Ishikawa (cell line): Measurements from ENCODE around the gene CFAP65.

Experiments used
- CEBPB ChIP-seq: IDR thresholded peaks from 2 replicates; pipeline ENCODE4 v1.6.1; 2012
- CREB1 ChIP-seq: IDR thresholded peaks from 2 replicates; pipeline ENCODE4 v1.6.1; 2012; ENCODE audit warnings: low read depth
- EGR1 ChIP-seq: IDR thresholded peaks from 2 replicates; pipeline ENCODE4 v1.6.1; 2012
- EP300 ChIP-seq: IDR thresholded peaks from 2 replicates; pipeline ENCODE4 v1.6.1; 2012; ENCODE audit warnings: borderline replicate concordance
- FOXM1 ChIP-seq: IDR thresholded peaks from 2 replicates; pipeline ENCODE4 v1.6.1; 2012; ENCODE audit warnings: low read depth, borderline replicate concordance
- NFIC ChIP-seq: IDR thresholded peaks from 2 replicates; pipeline ENCODE4 v1.6.1; 2012
- RAD21 ChIP-seq: IDR thresholded peaks from 2 replicates; pipeline ENCODE4 v1.6.1; 2012; ENCODE audit warnings: low read depth
- TAF1 ChIP-seq: IDR thresholded peaks from 2 replicates; pipeline ENCODE4 v1.6.1; 2012; ENCODE audit warnings: low read depth, mild to moderate bottlenecking
- TCF12 ChIP-seq: IDR thresholded peaks from 2 replicates; pipeline ENCODE4 v1.6.1; 2012; ENCODE audit warnings: low read depth
- TEAD4 ChIP-seq: IDR thresholded peaks from 2 replicates; pipeline ENCODE4 v1.6.1; 2012
- YY1 ChIP-seq: IDR thresholded peaks from 2 replicates; pipeline ENCODE4 v1.6.1; 2012; ENCODE audit warnings: low read depth
- ZBTB7A ChIP-seq: IDR thresholded peaks from 2 replicates; pipeline ENCODE4 v1.6.1; 2012; ENCODE audit warnings: low read depth
- TF ChIP-seq, protein P1 (sequence below): IDR thresholded peaks from 2 replicates; pipeline ENCODE4 v1.6.1; 2012; ENCODE audit warnings: low read depth, mild to moderate bottlenecking
- TF ChIP-seq, protein P2 (sequence below): IDR thresholded peaks from 2 replicates; pipeline ENCODE4 v1.6.1; 2012
- TF ChIP-seq, protein P3 (sequence below): IDR thresholded peaks from 2 replicates; pipeline ENCODE4 v1.6.1; 2012

The CFAP65 gene

DNA sequence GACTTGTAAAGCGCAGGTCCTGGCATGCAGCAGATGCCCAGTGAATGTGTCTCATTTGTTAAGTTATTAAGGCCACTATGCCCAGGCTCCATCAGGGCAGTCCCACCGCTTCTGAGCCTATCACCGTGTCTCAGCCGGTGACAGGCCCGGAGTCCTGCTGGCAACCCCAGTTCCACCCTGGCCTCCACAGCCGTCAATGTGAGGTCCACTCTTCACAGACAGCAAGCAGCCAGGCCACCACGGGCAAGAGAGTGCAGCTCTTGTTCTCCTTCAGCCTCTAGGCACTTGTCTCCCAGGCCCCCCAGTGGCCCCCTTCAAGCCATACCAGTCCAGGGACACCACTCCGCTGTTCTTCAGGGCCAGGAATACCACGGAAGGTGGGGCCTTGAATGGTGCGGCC, 22.6 kb downstream of the CFAP65 start:
- TF ChIP-seq FOXM1: no peak
- TF ChIP-seq TCF12: no peak
- TF ChIP-seq, protein P1, sequence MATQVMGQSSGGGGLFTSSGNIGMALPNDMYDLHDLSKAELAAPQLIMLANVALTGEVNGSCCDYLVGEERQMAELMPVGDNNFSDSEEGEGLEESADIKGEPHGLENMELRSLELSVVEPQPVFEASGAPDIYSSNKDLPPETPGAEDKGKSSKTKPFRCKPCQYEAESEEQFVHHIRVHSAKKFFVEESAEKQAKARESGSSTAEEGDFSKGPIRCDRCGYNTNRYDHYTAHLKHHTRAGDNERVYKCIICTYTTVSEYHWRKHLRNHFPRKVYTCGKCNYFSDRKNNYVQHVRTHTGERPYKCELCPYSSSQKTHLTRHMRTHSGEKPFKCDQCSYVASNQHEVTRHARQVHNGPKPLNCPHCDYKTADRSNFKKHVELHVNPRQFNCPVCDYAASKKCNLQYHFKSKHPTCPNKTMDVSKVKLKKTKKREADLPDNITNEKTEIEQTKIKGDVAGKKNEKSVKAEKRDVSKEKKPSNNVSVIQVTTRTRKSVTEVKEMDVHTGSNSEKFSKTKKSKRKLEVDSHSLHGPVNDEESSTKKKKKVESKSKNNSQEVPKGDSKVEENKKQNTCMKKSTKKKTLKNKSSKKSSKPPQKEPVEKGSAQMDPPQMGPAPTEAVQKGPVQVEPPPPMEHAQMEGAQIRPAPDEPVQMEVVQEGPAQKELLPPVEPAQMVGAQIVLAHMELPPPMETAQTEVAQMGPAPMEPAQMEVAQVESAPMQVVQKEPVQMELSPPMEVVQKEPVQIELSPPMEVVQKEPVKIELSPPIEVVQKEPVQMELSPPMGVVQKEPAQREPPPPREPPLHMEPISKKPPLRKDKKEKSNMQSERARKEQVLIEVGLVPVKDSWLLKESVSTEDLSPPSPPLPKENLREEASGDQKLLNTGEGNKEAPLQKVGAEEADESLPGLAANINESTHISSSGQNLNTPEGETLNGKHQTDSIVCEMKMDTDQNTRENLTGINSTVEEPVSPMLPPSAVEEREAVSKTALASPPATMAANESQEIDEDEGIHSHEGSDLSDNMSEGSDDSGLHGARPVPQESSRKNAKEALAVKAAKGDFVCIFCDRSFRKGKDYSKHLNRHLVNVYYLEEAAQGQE: no peak
- TF ChIP-seq, protein P2, sequence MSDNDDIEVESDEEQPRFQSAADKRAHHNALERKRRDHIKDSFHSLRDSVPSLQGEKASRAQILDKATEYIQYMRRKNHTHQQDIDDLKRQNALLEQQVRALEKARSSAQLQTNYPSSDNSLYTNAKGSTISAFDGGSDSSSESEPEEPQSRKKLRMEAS: no peak
- no peak for TF ChIP-seq NFIC
- TF ChIP-seq RAD21: no peak
- no peak for TF ChIP-seq YY1
- TF ChIP-seq ZBTB7A: no peak
- no peak for TF ChIP-seq TEAD4
- TF ChIP-seq EGR1: no peak
- TF ChIP-seq CEBPB: no peak
- TF ChIP-seq, protein P3, sequence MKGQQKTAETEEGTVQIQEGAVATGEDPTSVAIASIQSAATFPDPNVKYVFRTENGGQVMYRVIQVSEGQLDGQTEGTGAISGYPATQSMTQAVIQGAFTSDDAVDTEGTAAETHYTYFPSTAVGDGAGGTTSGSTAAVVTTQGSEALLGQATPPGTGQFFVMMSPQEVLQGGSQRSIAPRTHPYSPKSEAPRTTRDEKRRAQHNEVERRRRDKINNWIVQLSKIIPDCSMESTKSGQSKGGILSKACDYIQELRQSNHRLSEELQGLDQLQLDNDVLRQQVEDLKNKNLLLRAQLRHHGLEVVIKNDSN: no peak
- no peak for TF ChIP-seq TAF1
- TF ChIP-seq CREB1: no peak
- TF ChIP-seq EP300: no peak

DNA sequence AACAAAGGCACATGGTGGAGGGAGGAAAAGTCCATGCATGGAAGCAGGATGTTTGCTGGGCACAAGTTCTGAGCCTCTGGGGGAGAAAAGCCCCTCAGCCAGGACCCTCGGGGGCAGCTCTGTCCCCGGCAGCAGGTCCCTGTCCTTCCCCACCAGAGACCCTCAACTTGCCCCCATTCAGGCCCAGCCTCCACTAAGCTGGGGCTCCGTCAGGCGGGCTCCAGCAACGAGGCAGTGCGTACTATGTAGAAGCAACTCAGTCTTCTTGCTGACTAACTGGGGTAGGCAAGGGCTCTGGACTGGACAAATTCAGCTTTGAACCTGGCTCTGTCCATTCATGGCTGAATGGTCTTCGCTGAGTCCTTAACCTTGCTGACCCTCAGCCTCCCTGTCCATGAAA, 23.0 kb downstream of the CFAP65 start:
- no peak for TF ChIP-seq TCF12
- TF ChIP-seq FOXM1: no peak
- TF ChIP-seq, protein P3: no peak
- no peak for TF ChIP-seq EP300
- TF ChIP-seq CEBPB: no peak
- TF ChIP-seq ZBTB7A: no peak
- TF ChIP-seq, protein P2: no peak
- TF ChIP-seq CREB1: no peak
- no peak for TF ChIP-seq EGR1
- no peak for TF ChIP-seq NFIC
- TF ChIP-seq TAF1: no peak
- no peak for TF ChIP-seq RAD21
- no peak for TF ChIP-seq YY1
- TF ChIP-seq, protein P1: no peak
- no peak for TF ChIP-seq TEAD4

DNA sequence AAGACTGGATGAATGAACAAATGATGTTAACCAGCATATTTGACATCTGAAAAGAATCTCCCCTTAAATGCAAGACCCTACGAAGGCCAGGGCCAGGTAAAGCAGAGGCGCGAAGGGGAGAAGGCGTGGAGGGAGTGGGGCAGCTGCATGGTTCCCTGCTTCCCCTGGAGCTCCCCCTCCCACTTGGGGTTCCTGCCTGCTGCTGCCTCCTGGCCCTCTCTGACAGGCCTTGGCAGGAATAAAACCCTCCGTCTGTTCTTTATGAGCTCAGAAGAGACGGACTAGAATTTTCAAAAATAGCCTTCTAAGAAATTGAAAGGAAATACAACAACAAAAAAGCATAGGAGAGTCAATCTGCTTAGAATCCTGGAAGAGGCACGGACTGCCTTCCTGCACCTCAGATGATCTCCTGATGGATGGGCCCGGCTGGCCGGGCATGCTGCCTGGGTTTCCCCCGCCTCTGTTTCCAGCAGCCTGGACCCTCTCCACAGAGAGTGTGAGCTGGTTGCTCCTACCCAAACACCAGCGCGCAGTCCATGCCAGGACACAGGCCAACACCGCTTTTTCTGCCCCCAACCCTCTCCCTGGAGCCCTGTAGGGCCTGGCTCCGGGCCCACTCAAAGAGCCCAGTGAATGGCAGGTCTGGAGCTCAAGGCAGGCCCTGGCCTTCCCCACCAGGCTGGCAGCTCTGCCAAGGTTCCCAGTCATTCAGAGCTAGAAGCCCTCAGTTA, 23.9 kb downstream of the CFAP65 start:
- no peak for TF ChIP-seq TEAD4
- no peak for TF ChIP-seq CREB1
- TF ChIP-seq TAF1: no peak
- no peak for TF ChIP-seq RAD21
- no peak for TF ChIP-seq YY1
- TF ChIP-seq EP300: no peak
- TF ChIP-seq EGR1: no peak
- TF ChIP-seq, protein P3: no peak
- TF ChIP-seq CEBPB: no peak
- TF ChIP-seq NFIC: no peak
- TF ChIP-seq, protein P2: no peak
- no peak for TF ChIP-seq TCF12
- no peak for TF ChIP-seq ZBTB7A
- TF ChIP-seq, protein P1: no peak
